Hepatocyte (in vitro differentiated cells): ENCODE data around the gene TMX3. TPM values are rescaled to one million over a fixed set of nuclear protein-coding genes. Genes with fewer than 3 reads are reported as not detected.

Source experiments
- DNase-seq: peaks from one replicate; pipeline ENCODE4 v3.0.0-alpha.2; 2016; ENCODE audit warnings: low spot score
- H2AFZ ChIP-seq: fragments of 200-600 bp; sonication (generic); 2 replicates; pipeline ENCODE4 v1.6.0; 2016; ENCODE audit warnings: antibody characterized with exemption, mild to moderate bottlenecking
- H3K27ac ChIP-seq: fragments of 200-600 bp; sonication (generic); 2 replicates; pipeline ENCODE4 v1.5.1; 2016; ENCODE audit warnings: mild to moderate bottlenecking
- H3K27me3 ChIP-seq: fragments of 200-600 bp; sonication (generic); 2 replicates; pipeline ENCODE4 v1.6.1; 2016
- H3K36me3 ChIP-seq: fragments of 200-600 bp; sonication (generic); replicated peaks from 2 replicates; pipeline ENCODE4 v1.5.1; 2016; ENCODE audit warnings: low read depth; ENCODE audit not compliant: insufficient read depth
- H3K4me1 ChIP-seq: fragments of 200-600 bp; sonication (generic); 2 replicates; pipeline ENCODE4 v1.5.1; 2016; ENCODE audit warnings: mild to moderate bottlenecking, moderate library complexity; ENCODE audit not compliant: insufficient read depth
- H3K4me2 ChIP-seq: fragments of 200-600 bp; sonication (generic); 2 replicates; pipeline ENCODE4 v1.6.0; 2016
- H3K4me3 ChIP-seq: fragments of 200-600 bp; sonication (generic); 2 replicates; pipeline ENCODE4 v1.5.1; 2016; ENCODE audit warnings: mild to moderate bottlenecking
- H3K79me2 ChIP-seq: fragments of 200-600 bp; sonication (generic); 2 replicates; pipeline ENCODE4 v1.6.0; 2017; ENCODE audit warnings: mild to moderate bottlenecking
- H3K9me2 ChIP-seq: fragments of 200-600 bp; sonication (generic); replicated peaks from 2 replicates; pipeline ENCODE4 v1.6.0; 2017; ENCODE audit warnings: mild to moderate bottlenecking; ENCODE audit not compliant: insufficient read depth
- H3K9me3 ChIP-seq: fragments of 200-600 bp; sonication (generic); 2 replicates; pipeline ENCODE4 v1.5.1; 2016; ENCODE audit warnings: low read depth, mild to moderate bottlenecking
- H4K20me1 ChIP-seq: fragments of 200-600 bp; sonication (generic); 2 replicates; pipeline ENCODE4 v1.6.0; 2016; ENCODE audit warnings: mild to moderate bottlenecking; ENCODE audit not compliant: insufficient read depth, poor library complexity, severe bottlenecking
- CTCF ChIP-seq: fragments of 200-600 bp; sonication (generic); IDR thresholded peaks from 2 replicates; pipeline ENCODE4 v1.5.1; 2016; ENCODE audit warnings: antibody characterized with exemption, mild to moderate bottlenecking; ENCODE audit not compliant: poor library complexity
- EZH2 ChIP-seq: fragments of 200-600 bp; sonication (generic); IDR thresholded peaks from 2 replicates; pipeline ENCODE4 v1.6.1; 2016; ENCODE audit warnings: antibody characterized with exemption, mild to moderate bottlenecking, borderline replicate concordance
- EZH2phosphoT487 ChIP-seq: fragments of 200-600 bp; sonication (generic); IDR thresholded peaks from one replicate; pipeline ENCODE4 v1.6.1; 2018; ENCODE audit warnings: antibody characterized with exemption, mild to moderate bottlenecking, low read depth, moderate library complexity; ENCODE audit not compliant: unreplicated experiment, severe bottlenecking
- WGBS: methylation state at CpG from one replicate; pipeline ENCODE4 v1.1.6; 2016; ENCODE audit warnings: low lambda C conversion rate; ENCODE audit errors: missing lambda C conversion rate; 5-methylcytosine and 5-hydroxymethylcytosine counted together
- polyA plus RNA-seq: library from polyadenylated mRNA; unstranded; fragments of >200 nt; fragmentation: Nextera tagmentation; extraction: Ambion mirVana; gene quantifications from 2 replicates; pipeline ENCODE4 v1.2.1, GENCODE V29; 2016
- total RNA-seq: library from RNA; depleted of rRNA; stranded (reverse); fragments of >200 nt; gene quantifications from 2 replicates; pipeline ENCODE4 v1.2.3, GENCODE V29; 2014

The TMX3 gene
- total and polyA plus RNA-seq, 2 experiments from 2014 or later: 15.1 to 40.2 TPM

- no peaks in the 10 kb centered on the region for H3K27me3 ChIP-seq
- no peak overlapping the region for H3K27ac ChIP-seq
- DNase-seq: no peak
- no peak overlapping the region for H3K4me3 ChIP-seq
- WGBS: 79% methylated on average over 3 of the region's 3 CpGs
- H3K4me2 ChIP-seq: no peak overlapping the region
- no peaks in the 10 kb centered on the region for H3K9me3 ChIP-seq
- H4K20me1 ChIP-seq: no peaks in the 10 kb centered on the region
- H3K4me1 ChIP-seq: no peaks in the 10 kb centered on the region
- no peaks in the 10 kb centered on the region for H3K9me2 ChIP-seq
- H2AFZ ChIP-seq: no peak overlapping the region
- no peaks in the 10 kb centered on the region for H3K79me2 ChIP-seq
- no peaks in the 10 kb centered on the region for H3K36me3 ChIP-seq
- TF ChIP-seq EZH2phosphoT487 (no peak), CTCF (no peak), EZH2 (no peak)
Observed at GRCh38 chr18:68642003-68642402, 72.9 kb downstream of the TMX3 start.

GRCh38 chr18:68640861-68641260, 74.0 kb downstream of the TMX3 start:
- Histone ChIP-seq H3K27me3 (no peaks in the 10 kb centered on the region), H3K27ac (no peak overlapping the region), H2AFZ (no peak overlapping the region), H3K9me3 (no peaks in the 10 kb centered on the region), H3K79me2 (no peaks in the 10 kb centered on the region), H3K4me1 (no peaks in the 10 kb centered on the region), H3K9me2 (no peaks in the 10 kb centered on the region), H3K4me3 (no peak overlapping the region), H4K20me1 (no peaks in the 10 kb centered on the region), H3K36me3 (no peaks in the 10 kb centered on the region), H3K4me2 (no peak overlapping the region)
- no peak for DNase-seq
- TF ChIP-seq CTCF: no peak
- no peak for TF ChIP-seq EZH2

- H3K27me3 ChIP-seq: no peaks in the 10 kb centered on the region
- no peak overlapping the region for H2AFZ ChIP-seq
- no peaks in the 10 kb centered on the region for H3K36me3 ChIP-seq
- H4K20me1 ChIP-seq: no peaks in the 10 kb centered on the region
- H3K9me3 ChIP-seq: no peaks in the 10 kb centered on the region
- no peak overlapping the region for H3K4me3 ChIP-seq
- TF ChIP-seq CTCF (no peak), EZH2 (no peak), EZH2phosphoT487 (no peak)
- H3K4me1 ChIP-seq: no peaks in the 10 kb centered on the region
- no peak overlapping the region for H3K27ac ChIP-seq
- WGBS: 85% methylated on average over 6 of the region's 6 CpGs
- no peak overlapping the region for H3K4me2 ChIP-seq
- DNase-seq: no peak
- no peaks in the 10 kb centered on the region for H3K79me2 ChIP-seq
- no peaks in the 10 kb centered on the region for H3K9me2 ChIP-seq
Observed at GRCh38 chr18:68638613-68639012, 76.3 kb downstream of the TMX3 start.

GRCh38 chr18:68627812-68628211, 87.1 kb downstream of the TMX3 start:
- H3K36me3 ChIP-seq: no peaks in the 10 kb centered on the region
- DNase-seq: no peak
- no peak overlapping the region for H3K4me3 ChIP-seq
- H3K27ac ChIP-seq: no peak overlapping the region
- H3K79me2 ChIP-seq: no peaks in the 10 kb centered on the region
- H3K9me2 ChIP-seq: no peaks in the 10 kb centered on the region
- H3K4me1 ChIP-seq: no peaks in the 10 kb centered on the region
- H3K4me2 ChIP-seq: no peak overlapping the region
- no peak overlapping the region for H2AFZ ChIP-seq
- H3K27me3 ChIP-seq: no peaks in the 10 kb centered on the region
- TF ChIP-seq EZH2phosphoT487 (no peak), CTCF (no peak), EZH2 (no peak)
- no peaks in the 10 kb centered on the region for H4K20me1 ChIP-seq
- H3K9me3 ChIP-seq: no peaks in the 10 kb centered on the region
